COR-L47 (cell line): ENCODE data around the gene ZBTB40.

Experiments used
- DNase-seq: peaks from one replicate; lab custom pipeline; 2025; lab: John Stamatoyannopoulos, UW

Gene ZBTB40

GRCh38 chr1:22503721-22504410 lies 52.2 kb downstream of the ZBTB40 start:
- DNase-seq, result no peak

GRCh38 chr1:22506130-22506692 lies 54.6 kb downstream of the ZBTB40 start:
- no peak for DNase-seq

DNA sequence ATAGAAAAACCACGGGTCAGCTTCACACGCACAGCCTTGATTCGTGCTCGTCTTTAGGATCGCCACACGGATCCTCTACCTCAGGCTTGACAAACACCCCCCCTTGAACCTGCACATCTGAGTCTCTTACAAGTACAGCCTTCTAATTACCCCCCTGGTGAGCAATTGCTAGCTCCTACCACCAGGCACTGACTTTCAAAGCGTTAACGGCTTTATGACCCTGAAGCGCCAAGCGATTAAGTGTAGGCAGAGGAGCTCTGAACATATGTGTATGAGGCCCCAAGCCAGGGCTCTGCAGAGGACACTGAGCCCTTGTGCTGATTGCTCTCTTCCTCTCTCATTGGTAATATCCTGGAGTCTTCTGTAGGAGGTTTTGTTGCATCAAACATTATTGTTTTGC lies 55.9 kb downstream of the ZBTB40 start:
- DNase-seq, result peak; percentile 63

DNA sequence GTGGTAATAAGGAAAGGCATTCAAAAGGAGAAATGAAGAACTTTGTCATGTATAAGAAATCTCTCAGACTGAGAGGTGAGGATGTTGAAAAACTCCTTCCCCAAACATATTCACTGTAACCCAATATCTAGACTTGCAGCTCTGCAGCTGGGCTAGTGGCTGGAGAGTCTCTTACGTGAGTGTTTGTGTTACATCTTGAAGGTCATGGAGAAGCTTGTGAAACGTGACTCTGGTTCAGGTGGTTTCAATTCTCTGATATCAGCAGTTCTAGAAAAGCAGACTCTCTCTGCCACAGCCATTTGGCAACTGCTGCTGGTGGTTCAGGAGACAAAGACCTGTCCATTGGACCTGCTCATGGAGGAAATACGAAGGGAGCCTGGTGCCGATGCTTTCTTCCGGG lies 56.7 kb downstream of the ZBTB40 start:
- no peak for DNase-seq

- DNase-seq, result peak; percentile 13
Measured at GRCh38 chr1:22508991-22509390, 57.3 kb downstream of the ZBTB40 start.

GRCh38 chr1:22509815-22510214 lies 58.2 kb downstream of the ZBTB40 start:
- no peak for DNase-seq

GRCh38 chr1:22512873-22513272 lies 61.2 kb downstream of the ZBTB40 start:
- DNase-seq, result no peak

DNA sequence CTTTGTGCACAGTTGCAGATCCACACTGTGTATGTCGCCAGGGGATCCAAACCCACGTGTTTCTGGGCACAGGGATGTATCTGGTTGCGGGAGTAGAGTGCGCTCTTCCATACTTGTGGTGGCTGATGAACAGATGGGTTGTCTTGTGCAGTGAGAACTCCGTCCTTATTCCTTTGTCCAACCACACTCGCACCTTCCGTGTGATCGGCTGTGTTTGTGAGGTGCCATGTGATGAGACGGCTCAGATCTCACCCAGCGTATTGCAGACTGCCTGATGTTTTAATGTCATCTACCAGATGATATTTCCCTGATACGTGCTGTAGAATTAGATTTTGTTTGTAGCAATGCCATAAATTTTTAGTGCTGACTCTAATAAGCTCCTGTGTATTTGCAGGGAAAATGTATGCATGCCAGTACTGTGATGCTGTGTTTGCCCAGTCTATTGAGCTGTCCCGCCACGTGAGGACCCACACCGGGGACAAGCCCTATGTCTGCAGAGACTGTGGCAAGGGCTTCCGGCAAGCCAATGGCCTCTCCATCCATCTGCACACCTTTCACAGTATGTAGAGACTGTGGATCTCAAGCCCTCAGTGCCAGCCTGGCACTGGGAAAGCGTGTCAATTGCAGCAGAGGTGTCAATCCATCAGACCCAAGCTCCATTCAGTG lies 65.4 kb downstream of the ZBTB40 start:
- DNase-seq, result no peak

GRCh38 chr1:22517956-22518355 lies 66.3 kb downstream of the ZBTB40 start:
- DNase-seq, result no peak

- DNase-seq, result no peak
Measured at GRCh38 chr1:22518379-22518778, 66.7 kb downstream of the ZBTB40 start.

GRCh38 chr1:22520871-22521270 lies 69.2 kb downstream of the ZBTB40 start:
- DNase-seq, result no peak

DNA sequence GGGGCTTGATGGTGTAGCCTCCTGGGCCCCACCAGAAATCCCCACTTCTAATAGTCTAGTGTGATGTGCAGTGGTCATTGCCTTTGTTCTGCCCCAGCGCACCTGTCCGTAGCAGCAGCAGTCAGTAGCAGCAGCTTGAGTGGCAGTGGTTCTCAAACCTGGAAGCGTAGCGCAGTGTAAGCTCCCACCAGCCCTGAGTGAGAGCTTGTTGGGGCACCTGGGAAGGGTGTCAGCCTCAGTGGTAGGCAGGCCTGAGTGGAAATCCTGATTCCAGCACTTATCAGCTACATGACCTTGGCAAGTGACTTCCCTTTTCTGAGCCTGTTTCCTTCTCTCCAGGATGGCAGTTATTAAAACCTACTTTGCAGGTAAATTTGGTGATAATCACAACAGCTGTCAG lies 70.0 kb downstream of the ZBTB40 start:
- no peak for DNase-seq

GRCh38 chr1:22522221-22522743 lies 70.6 kb downstream of the ZBTB40 start:
- DNase-seq, result no peak

DNA sequence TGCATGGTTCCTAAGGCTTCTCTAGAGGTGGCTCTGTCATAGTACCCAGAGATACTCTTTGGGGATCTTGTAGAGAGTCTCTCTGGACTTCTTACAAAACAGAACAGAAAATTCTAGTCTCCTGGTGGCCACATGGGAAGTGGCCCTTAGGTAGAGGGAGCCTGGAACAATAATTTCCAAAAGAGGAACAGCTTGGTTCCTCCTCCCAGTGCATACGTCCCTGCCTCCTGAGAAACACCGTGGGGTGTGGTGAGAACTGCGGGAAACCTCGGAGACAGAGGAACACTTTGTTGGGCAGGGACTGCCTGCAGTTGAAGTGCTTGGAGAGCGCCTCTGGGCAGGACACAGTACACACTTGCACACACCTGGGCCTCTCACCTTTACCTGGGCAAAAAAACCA lies 72.8 kb downstream of the ZBTB40 start:
- DNase-seq, result no peak

GRCh38 chr1:22525211-22525610 lies 73.6 kb downstream of the ZBTB40 start:
- no peak for DNase-seq

- no peak for DNase-seq
Measured at GRCh38 chr1:22525646-22526045, 74.0 kb downstream of the ZBTB40 start.

DNA sequence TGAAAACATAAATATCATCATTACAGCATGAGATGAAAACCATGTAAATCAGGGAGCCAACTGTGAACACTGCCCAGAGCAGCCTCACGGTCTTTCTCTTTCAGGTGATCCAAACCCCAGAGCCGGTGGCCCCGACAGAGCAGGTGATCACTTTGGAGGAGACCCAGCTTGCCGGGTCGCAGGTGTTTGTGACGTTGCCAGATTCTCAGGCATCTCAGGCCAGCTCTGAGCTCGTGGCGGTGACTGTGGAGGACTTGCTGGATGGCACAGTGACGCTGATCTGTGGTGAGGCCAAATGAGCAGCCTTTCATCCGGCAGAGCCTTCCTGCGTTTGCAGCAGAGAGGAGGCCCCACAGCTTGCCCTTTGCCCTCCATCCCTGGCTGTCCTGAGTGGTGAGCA lies 74.4 kb downstream of the ZBTB40 start:
- no peak for DNase-seq

DNA sequence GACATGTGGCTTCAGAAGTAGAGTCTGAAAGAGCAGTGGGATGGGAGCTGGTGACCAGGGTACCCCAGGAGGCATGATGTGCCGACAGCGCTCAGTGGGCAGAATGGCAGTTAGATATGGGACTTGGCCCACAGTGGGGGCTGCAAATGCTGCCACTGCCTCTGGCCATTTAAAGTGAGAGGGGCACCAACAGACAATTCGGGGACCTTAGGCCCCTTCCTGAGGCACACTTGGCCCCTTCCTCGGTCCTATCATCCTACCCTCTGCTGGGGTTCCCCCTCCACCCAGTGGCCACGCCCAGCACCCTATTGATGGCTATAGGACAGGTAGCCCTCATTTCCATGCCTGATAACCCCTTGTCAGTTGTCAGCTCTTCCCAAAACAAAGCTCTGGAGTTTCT lies 75.0 kb downstream of the ZBTB40 start:
- no peak for DNase-seq

- no peak for DNase-seq
Measured at GRCh38 chr1:22527122-22527521, 75.5 kb downstream of the ZBTB40 start.

DNA sequence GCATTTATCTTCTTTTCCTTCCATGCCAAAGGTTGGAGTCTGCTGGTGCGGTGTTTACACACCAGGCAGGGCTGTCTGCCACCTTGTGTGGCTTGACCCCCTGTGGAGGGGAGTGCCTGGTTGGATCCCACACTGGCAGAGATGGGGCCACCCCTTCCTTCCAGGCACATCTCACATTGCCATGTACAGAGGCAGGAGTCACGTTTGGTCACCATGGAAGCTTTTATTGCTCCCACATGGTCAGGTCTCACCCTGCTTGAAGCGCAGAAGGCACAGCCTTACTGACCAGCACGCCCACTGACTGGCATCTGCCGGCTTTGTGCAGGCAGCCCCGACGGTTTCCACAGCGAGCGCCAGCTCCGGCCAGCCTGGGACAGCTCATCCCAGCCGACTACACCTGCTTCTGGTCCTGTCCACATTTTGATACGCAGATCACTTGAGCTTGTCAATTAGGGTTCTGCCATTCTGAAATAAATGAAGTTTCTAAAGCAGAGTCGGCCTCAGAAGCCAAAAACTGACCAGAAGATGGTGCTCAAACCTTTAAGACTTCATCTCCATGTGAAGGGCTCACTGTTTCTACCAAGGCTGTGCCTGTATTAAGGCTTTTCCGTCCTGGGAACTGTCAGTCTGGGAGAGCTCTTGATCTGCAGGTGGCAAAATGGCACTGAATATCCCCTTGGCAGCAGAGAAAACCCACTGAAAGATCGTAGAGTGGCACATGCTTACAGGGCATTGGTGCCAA lies 76.1 kb downstream of the ZBTB40 start:
- peak; percentile 95 for DNase-seq

DNA sequence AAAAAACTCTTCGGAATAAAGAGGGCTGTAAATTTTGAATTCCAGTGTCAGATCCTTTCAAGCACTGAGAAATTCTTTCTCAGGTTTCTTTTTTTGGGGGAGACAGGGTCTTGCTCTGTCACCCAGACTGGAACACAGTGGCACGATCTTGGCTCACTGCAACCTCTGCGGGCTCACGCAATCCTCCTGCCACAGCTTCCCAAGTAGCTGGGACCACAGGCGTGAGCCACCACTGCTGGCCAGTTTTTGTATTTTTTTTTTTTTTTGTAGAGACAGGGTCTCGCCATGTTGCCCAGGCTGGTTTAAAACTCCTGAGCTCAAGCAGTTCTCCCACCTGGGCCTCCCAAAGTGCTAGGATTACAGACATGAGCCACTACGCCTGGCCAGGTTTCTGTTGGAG lies 76.8 kb downstream of the ZBTB40 start:
- no peak for DNase-seq

DNA sequence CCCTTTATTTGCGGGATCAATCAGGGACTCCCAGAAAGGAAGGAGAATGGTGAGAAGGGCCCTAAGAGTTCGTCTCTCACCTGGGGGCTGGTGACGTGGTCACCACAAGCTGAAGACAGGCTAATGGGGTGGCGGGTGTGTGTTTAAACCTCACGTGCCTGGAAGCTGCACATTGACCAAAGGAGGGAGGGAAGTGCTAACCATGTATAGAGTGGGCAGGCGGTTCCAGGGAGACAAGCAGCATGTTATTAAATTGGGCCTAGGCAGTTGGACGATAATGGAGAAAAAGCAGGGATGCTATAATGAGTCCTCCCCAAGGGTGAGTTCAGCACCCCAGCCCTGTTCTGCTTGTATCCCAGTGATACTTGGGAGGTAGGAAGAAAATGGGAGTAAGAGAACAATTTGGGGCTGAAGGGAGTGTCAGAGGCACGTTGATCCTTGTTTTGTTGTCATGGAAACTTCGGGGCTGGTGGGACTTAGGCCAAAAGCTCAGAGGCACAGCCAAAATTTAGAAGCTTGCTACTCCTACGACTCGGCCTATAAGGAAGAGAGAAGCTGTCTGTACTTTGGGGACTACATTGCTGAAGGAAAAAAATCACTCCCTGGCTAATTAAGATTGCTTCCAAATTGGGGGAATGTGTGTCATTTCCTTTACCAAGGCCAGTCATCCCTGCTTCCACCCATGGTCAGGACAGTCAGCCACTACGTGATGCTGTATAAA lies 78.4 kb downstream of the ZBTB40 start:
- DNase-seq, result no peak
